Heart right ventricle (tissue), 16 donors: ENCODE results near the gene GNG3. TPM values are rescaled to one million over a fixed set of nuclear protein-coding genes. Genes with fewer than 3 reads are reported as not detected.

Experiments used
- ATAC-seq, 8 donors: fragments of 200-7000 bp; cut with Tn5 transposase; one replicate each; pipeline ENCODE4 v1.9.1; 2020; ENCODE audit warnings: mild to moderate bottlenecking in 8 of 8, moderate library complexity in 8 of 8, moderate number of reproducible peaks in 1 of 8
- DNase-seq, 2 donors: peaks; one replicate each; pipeline ENCODE4 v3.0.0-alpha.2; 2020
- H3K27ac ChIP-seq, 10 donors: fragments of 200-600 bp; sonication (generic) in 2 of 10; one replicate each; pipeline versions ENCODE4 v1.5.0 to v1.8.0; 2020 to 2022; ENCODE audit warnings: mild to moderate bottlenecking in 3 of 10
- H3K27me3 ChIP-seq, 7 donors: fragments of 200-600 bp; one replicate each; pipeline ENCODE4 v1.8.0; 2021 to 2022; ENCODE audit warnings: mild to moderate bottlenecking in 2 of 7
- H3K36me3 ChIP-seq, 9 donors: fragments of 200-600 bp; sonication (generic) in 1 of 9; one replicate each; pipeline versions ENCODE4 v1.5.0 to v1.8.0; 2020 to 2022; ENCODE audit warnings: mild to moderate bottlenecking in 2 of 9
- H3K4me1 ChIP-seq, 9 donors: fragments of 200-600 bp; sonication (generic) in 1 of 9; one replicate each; pipeline versions ENCODE4 v1.5.0 to v1.8.0; 2020 to 2022; ENCODE audit warnings: mild to moderate bottlenecking in 4 of 9
- H3K4me3 ChIP-seq, 10 donors: fragments of 200-600 bp; sonication (generic) in 2 of 10; one replicate each; pipeline versions ENCODE4 v1.5.0 to v1.8.0; 2020 to 2022; ENCODE audit warnings: mild to moderate bottlenecking in 7 of 10, moderate library complexity in 2 of 10
- H3K9me3 ChIP-seq, 11 donors: fragments of 200-600 bp in 10 of 11; sonication (generic) in 2 of 11; one replicate each; pipeline versions ENCODE4 v1.5.0 to v1.8.0; 2013 to 2022; ENCODE audit warnings: mild to moderate bottlenecking in 2 of 11, control low read depth in 1 of 11, moderate library complexity in 1 of 11
- CTCF ChIP-seq, 9 donors: fragments of 200-600 bp; sonication (generic) in 2 of 9; IDR thresholded peaks; one replicate each; pipeline versions ENCODE4 v1.5.0 to v1.8.0; 2021 to 2022; ENCODE audit warnings: antibody characterized with exemption in 9 of 9, mild to moderate bottlenecking in 5 of 9, moderate library complexity in 1 of 9
- WGBS, 2 donors: extraction: QIAGEN DNeasy Blood & Tissue Kit; methylation state at CpG; one replicate each; pipeline ENCODE4 v1.1.7; 2013; ENCODE audit warnings: inconsistent platforms in 1 of 2; 5-methylcytosine and 5-hydroxymethylcytosine counted together
- intact Hi-C, 10 donors: fragments of 100-400 bp; cut with DNase I; formaldehyde crosslinking; loops; one replicate each; pipeline versions ENCODE4 v1.11.1 to v1.14.2; 2022
- polyA plus RNA-seq, 2 donors: library from polyadenylated mRNA; stranded (reverse); fragments of 200-250 nt; gene quantifications; one replicate each; pipeline ENCODE4 v1.2.3, GENCODE V29; 2013
- total RNA-seq, 10 donors: library from RNA; stranded (reverse); fragmentation: NEBNext Ultra II Directional in 3 of 10; extraction: Animal tissue kit (Norgen Biotek cat#: 25700) in 3 of 10; gene quantifications; one replicate each; pipeline versions ENCODE4 v1.2.1 to v1.2.4, GENCODE V29; 2021 to 2023
- donor health status: Arrhythmogenic right ventricular cardiomyopathy.
- donor health status: ischemic (EF 13 %, LVEDD 7.1; RV severe dilation, severe dysfunction).
- donor health status: healthy with polysubstance abuse.
- donor health status: DM: no; HTN: yes; CAD: no.
- donor health status: DM: no; HTN: no; CAD: no.
- donor health status: ischemic (EF 25% LVEDD 6.9; RV normal size, moderate dysfunction).
- donor health status: ischemic (EF 25% LVEDD 5.7; RV mildly dilated, moderate dysfunction).
- donor health status: healthy.
- donor health status: DM: yes; HTN: yes; CAD: no.
- donor health status: Ischemic cardiomyopathy.
- donor health status: ischemic (EF 35%, LVEDD 5.7; RV mildly dilated, moderate dysfunction).
- donor health status: nonischemic (EF 11% LVEDD 7.7; RV severe dilation, severe dysfunction).
- donor health status: DM: yes; HTN: yes; CAD: no.
- donor health status: PGD.
- donor health status: ischemic (EF 29% LVEDD 5.4; RV normal size, mild dysfunction).
- donor health status: nonischemic (EF 23%, LVEDD 6.1; RV moderate dilation, normal function).

Gene GNG3
- total and polyA plus RNA-seq, 12 donors = 0.16 to 0.34 (median 0.30) TPM; not detected in 7

DNA sequence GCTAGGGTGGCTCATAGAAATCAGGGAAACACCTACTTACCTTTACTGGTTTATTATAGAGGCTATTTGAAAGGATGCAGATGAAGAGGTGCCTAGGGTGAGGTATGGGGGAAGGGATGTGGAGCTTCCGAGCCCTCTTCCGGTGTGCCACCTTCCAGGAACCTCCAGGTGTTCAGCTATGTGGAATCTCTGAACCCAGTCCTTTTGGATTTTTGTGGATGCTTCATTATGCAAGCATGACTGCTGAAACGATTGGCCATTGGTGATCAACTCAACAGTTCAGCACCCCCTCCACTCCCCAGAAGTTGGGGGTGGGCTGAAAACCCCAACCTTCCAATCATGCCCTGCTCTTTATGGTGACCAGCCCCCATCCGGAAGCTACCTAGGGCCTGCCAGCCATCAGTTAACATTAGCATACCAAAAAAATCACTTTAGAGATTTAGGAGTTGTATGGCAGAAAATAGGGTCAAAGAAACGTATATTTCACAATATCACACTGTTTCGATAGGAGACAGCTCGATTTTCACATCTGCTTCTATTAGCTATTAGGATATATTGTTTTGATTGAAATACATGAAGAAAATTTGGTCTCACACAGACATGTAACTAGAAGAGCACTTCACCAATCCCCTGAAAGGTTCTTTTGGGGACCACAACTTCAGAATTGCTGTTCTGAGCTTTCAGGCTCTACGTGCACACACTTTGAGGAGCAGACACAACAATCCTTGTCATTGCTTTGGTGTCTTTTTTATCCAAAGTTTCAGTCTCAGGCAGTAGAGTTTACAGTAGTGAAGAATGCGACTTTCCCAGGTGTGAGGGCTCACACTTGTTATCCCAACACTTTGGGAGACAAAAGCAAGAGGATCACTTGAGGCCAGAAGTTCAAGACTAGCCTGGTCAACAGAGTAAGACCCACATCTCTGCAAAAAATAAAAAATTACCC lies 50.6 kb downstream of the GNG3 start:
- no peak overlapping the region for H3K27ac ChIP-seq
- 48 to 55% methylated on average over 9 of the region's 9 CpGs for WGBS, 2 donors
- H3K9me3 ChIP-seq = no peaks in the 10 kb centered on the region
- H3K36me3 ChIP-seq = peaks cover 0 to 7% (median 1%) of the 10 kb centered on the region in 9 donors
- no peaks in the 10 kb centered on the region for H3K27me3 ChIP-seq
- peaks cover 10 to 29% (median 24%) of the 10 kb centered on the region in 9 donors for H3K4me1 ChIP-seq
- no peak for ATAC-seq
- intact Hi-C loops = no loop called here
- no peak overlapping the region for H3K4me3 ChIP-seq
- TF ChIP-seq CTCF (IDR thresholded peaks at IDR 0.05) = no peak
- no peak for DNase-seq

Other genes starting within 250 kb of the GNG3 start
- 100 to 1,000 TPM; 259 to 447 (median 386) TPM for gene AHNAK, start 160.9 kb upstream of the GNG3 start, total RNA-seq
- 100 to 1,000 TPM; 101 to 113 TPM for gene AHNAK, start 160.9 kb upstream of the GNG3 start, polyA plus RNA-seq
- gene EEF1G, start 133.8 kb upstream of the GNG3 start, total RNA-seq = 1,000 to 10,000 TPM in 5 of 10 donors, 100 to 1,000 TPM in 5; 784 to 1,131 (median 1,002) TPM
- gene EEF1G, start 133.8 kb upstream of the GNG3 start, polyA plus RNA-seq = 1,000 to 10,000 TPM in 1 of 2 donors, 100 to 1,000 TPM in 1; 555 to 1,173 TPM
- gene TUT1, start 116.2 kb upstream of the GNG3 start, total RNA-seq = 10 to 100 TPM in 8 of 10 donors, 1 to 10 TPM in 2; 8.2 to 17.9 (median 12.3) TPM
- 10 to 100 TPM in 1 of 2 donors, 1 to 10 TPM in 1; 9.3 to 19.2 TPM for gene TUT1, start 116.2 kb upstream of the GNG3 start, polyA plus RNA-seq
- gene MTA2, start 105.8 kb upstream of the GNG3 start, total RNA-seq = 10 to 100 TPM; 25.0 to 45.3 (median 29.8) TPM
- gene MTA2, start 105.8 kb upstream of the GNG3 start, polyA plus RNA-seq = 10 to 100 TPM; 22.1 to 35.3 TPM
- gene EML3, start 94.9 kb upstream of the GNG3 start, total RNA-seq = 10 to 100 TPM in 8 of 10 donors, 1 to 10 TPM in 2; 7.7 to 27.2 (median 15.2) TPM
- gene EML3, start 94.9 kb upstream of the GNG3 start, polyA plus RNA-seq = 10 to 100 TPM; 18.9 to 50.4 TPM
- gene ROM1, start 94.4 kb upstream of the GNG3 start, total RNA-seq = 1 to 10 TPM in 8 of 10 donors, under 1 TPM in 2; 0.81 to 4.4 (median 1.8) TPM
- 1 to 10 TPM; 5.3 to 6.6 TPM for gene ROM1, start 94.4 kb upstream of the GNG3 start, polyA plus RNA-seq
- 10 to 100 TPM in 7 of 10 donors, 1 to 10 TPM in 3; 6.8 to 20.7 (median 10.6) TPM for gene B3GAT3, start 85.7 kb upstream of the GNG3 start, total RNA-seq
- 10 to 100 TPM; 29.5 to 41.2 TPM for gene B3GAT3, start 85.7 kb upstream of the GNG3 start, polyA plus RNA-seq
- 100 to 1,000 TPM in 3 of 10 donors, 10 to 100 TPM in 7; 84.0 to 148 (median 96.7) TPM for gene GANAB, start 61.1 kb upstream of the GNG3 start, total RNA-seq
- gene GANAB, start 61.1 kb upstream of the GNG3 start, polyA plus RNA-seq = 10 to 100 TPM; 53.2 to 87.2 TPM
- gene INTS5, start 54.4 kb upstream of the GNG3 start, total RNA-seq = 10 to 100 TPM in 8 of 10 donors, 1 to 10 TPM in 2; 9.7 to 15.0 (median 10.9) TPM
- 1 to 10 TPM; 2.8 to 8.3 TPM for gene INTS5, start 54.4 kb upstream of the GNG3 start, polyA plus RNA-seq
- 10 to 100 TPM; 25.8 to 41.5 (median 30.0) TPM for gene C11orf98, start 42.5 kb upstream of the GNG3 start, total RNA-seq
- 100 to 1,000 TPM in 1 of 2 donors, 10 to 100 TPM in 1; 75.9 to 210 TPM for gene C11orf98, start 42.5 kb upstream of the GNG3 start, polyA plus RNA-seq
- gene CSKMT, start 42.4 kb upstream of the GNG3 start, total RNA-seq = 1 to 10 TPM; 2.4 to 7.7 (median 4.2) TPM
- gene CSKMT, start 42.4 kb upstream of the GNG3 start, polyA plus RNA-seq = 10 to 100 TPM in 1 of 2 donors, 1 to 10 TPM in 1; 8.8 to 15.7 TPM
- gene UQCC3, start 36.0 kb upstream of the GNG3 start, total RNA-seq = 1 to 10 TPM; 3.9 to 9.5 (median 5.5) TPM
- 10 to 100 TPM; 18.0 to 23.0 TPM for gene UQCC3, start 36.0 kb upstream of the GNG3 start, polyA plus RNA-seq
- 1 to 10 TPM; 1.6 to 4.9 (median 3.0) TPM for gene LBHD1, start 35.4 kb upstream of the GNG3 start, total RNA-seq
- 1 to 10 TPM; 1.6 to 6.4 TPM for gene LBHD1, start 35.4 kb upstream of the GNG3 start, polyA plus RNA-seq
- gene UBXN1, start 28.6 kb upstream of the GNG3 start, total RNA-seq = 100 to 1,000 TPM in 1 of 10 donors, 10 to 100 TPM in 9; 57.8 to 100 (median 81.2) TPM
- gene UBXN1, start 28.6 kb upstream of the GNG3 start, polyA plus RNA-seq = 100 to 1,000 TPM in 1 of 2 donors, 10 to 100 TPM in 1; 83.1 to 175 TPM
- gene LRRN4CL, start 18.1 kb upstream of the GNG3 start, total RNA-seq = 1 to 10 TPM; 2.0 to 9.5 (median 2.6) TPM
- gene LRRN4CL, start 18.1 kb upstream of the GNG3 start, polyA plus RNA-seq = 1 to 10 TPM; 1.9 to 2.8 TPM
- 10 to 100 TPM in 9 of 10 donors, 1 to 10 TPM in 1; 8.5 to 26.8 (median 15.7) TPM for gene BSCL2, start 252 bp upstream of the GNG3 start, total RNA-seq
- gene BSCL2, start 252 bp upstream of the GNG3 start, polyA plus RNA-seq = 10 to 100 TPM; 31.4 to 83.0 TPM
- gene HNRNPUL2, start 19.8 kb downstream of the GNG3 start, total RNA-seq = 10 to 100 TPM; 26.9 to 40.9 (median 33.4) TPM
- gene HNRNPUL2, start 19.8 kb downstream of the GNG3 start, polyA plus RNA-seq = 10 to 100 TPM; 21.4 to 35.3 TPM
- gene TTC9C, start 20.8 kb downstream of the GNG3 start, total RNA-seq = 10 to 100 TPM in 9 of 10 donors, 1 to 10 TPM in 1; 9.4 to 16.2 (median 12.9) TPM
- 10 to 100 TPM; 20.3 to 20.8 TPM for gene TTC9C, start 20.8 kb downstream of the GNG3 start, polyA plus RNA-seq
- 10 to 100 TPM in 4 of 10 donors, 1 to 10 TPM in 6; 7.5 to 14.9 (median 9.6) TPM for gene ZBTB3, start 46.5 kb downstream of the GNG3 start, total RNA-seq
- 1 to 10 TPM; 2.2 to 8.6 TPM for gene ZBTB3, start 46.5 kb downstream of the GNG3 start, polyA plus RNA-seq
- gene POLR2G, start 53.9 kb downstream of the GNG3 start, total RNA-seq = 10 to 100 TPM; 30.9 to 57.0 (median 42.9) TPM
- 100 to 1,000 TPM in 1 of 2 donors, 10 to 100 TPM in 1; 42.1 to 134 TPM for gene POLR2G, start 53.9 kb downstream of the GNG3 start, polyA plus RNA-seq
- 10 to 100 TPM in 3 of 10 donors, 1 to 10 TPM in 7; 7.7 to 14.7 (median 9.0) TPM for gene TAF6L, start 63.7 kb downstream of the GNG3 start, total RNA-seq
- 10 to 100 TPM; 12.7 to 18.9 TPM for gene TAF6L, start 63.7 kb downstream of the GNG3 start, polyA plus RNA-seq
- gene TMEM179B, start 79.7 kb downstream of the GNG3 start, total RNA-seq = 10 to 100 TPM in 8 of 10 donors, 1 to 10 TPM in 2; 9.4 to 27.2 (median 17.4) TPM
- 10 to 100 TPM; 24.8 to 54.4 TPM for gene TMEM179B, start 79.7 kb downstream of the GNG3 start, polyA plus RNA-seq
- 10 to 100 TPM; 21.9 to 28.6 (median 23.5) TPM for gene TMEM223, start 84.3 kb downstream of the GNG3 start, total RNA-seq
- gene TMEM223, start 84.3 kb downstream of the GNG3 start, polyA plus RNA-seq = 10 to 100 TPM; 30.9 to 75.3 TPM
- gene NXF1, start 97.8 kb downstream of the GNG3 start, total RNA-seq = 10 to 100 TPM; 28.3 to 58.7 (median 36.7) TPM
- gene NXF1, start 97.8 kb downstream of the GNG3 start, polyA plus RNA-seq = 10 to 100 TPM; 66.6 to 96.7 TPM
- 10 to 100 TPM; 16.8 to 27.0 (median 19.0) TPM for gene STX5, start 124.4 kb downstream of the GNG3 start, total RNA-seq
- gene STX5, start 124.4 kb downstream of the GNG3 start, polyA plus RNA-seq = 10 to 100 TPM; 13.6 to 31.9 TPM
- gene TEX54, start 125.2 kb downstream of the GNG3 start, total RNA-seq = not detected
- not detected for gene TEX54, start 125.2 kb downstream of the GNG3 start, polyA plus RNA-seq
- gene WDR74, start 131.9 kb downstream of the GNG3 start, total RNA-seq = 10 to 100 TPM; 17.7 to 31.2 (median 22.9) TPM
- gene WDR74, start 131.9 kb downstream of the GNG3 start, polyA plus RNA-seq = 10 to 100 TPM; 48.3 to 62.4 TPM
- 10 to 100 TPM; 32.0 to 78.4 (median 42.6) TPM for gene SLC3A2, start 173.2 kb downstream of the GNG3 start, total RNA-seq
- gene SLC3A2, start 173.2 kb downstream of the GNG3 start, polyA plus RNA-seq = 100 to 1,000 TPM in 1 of 2 donors, 10 to 100 TPM in 1; 36.2 to 110 TPM
- not detected for gene CHRM1, start 213.7 kb downstream of the GNG3 start, total RNA-seq
- gene CHRM1, start 213.7 kb downstream of the GNG3 start, polyA plus RNA-seq = not detected